Esophagus squamous epithelium (tissue), 5 donors: ENCODE results near the gene RIMBP2. TPM values are rescaled to one million over a fixed set of nuclear protein-coding genes. Genes with fewer than 3 reads are reported as not detected.
"Not testable (repeated sequence)": the region's sequence is repeated elsewhere in the genome, so short reads cannot be mapped to it uniquely, and the experiment has no call there.

ENCODE experiments used
- DNase-seq: peaks from one replicate; lab custom pipeline; 2025; lab: John Stamatoyannopoulos, UW
- H3K27ac ChIP-seq, 4 donors: fragments of 200-600 bp; sonication (generic); one replicate each; pipeline ENCODE4 v1.5.1; 2016 to 2019; ENCODE audit warnings: mild to moderate bottlenecking in 1 of 4
- H3K27me3 ChIP-seq, 4 donors: fragments of 200-600 bp; sonication (generic); 1 replicate in 3 of 4; 2 replicates in 1 of 4; pipeline versions ENCODE4 v1.5.1 to v1.6.0; 2017 to 2021; ENCODE audit warnings: antibody characterized with exemption in 1 of 4
- H3K36me3 ChIP-seq, 3 donors: fragments of 200-600 bp; sonication (generic); one replicate each; pipeline ENCODE4 v1.5.1; 2016 to 2019
- H3K4me1 ChIP-seq, 3 donors: fragments of 200-600 bp; sonication (generic); one replicate each; pipeline ENCODE4 v1.5.1; 2017 to 2019
- H3K4me3 ChIP-seq, 4 donors: fragments of 200-600 bp; sonication (generic); 1 replicate in 3 of 4; 2 replicates in 1 of 4; pipeline ENCODE4 v1.5.1; 2016 to 2019; ENCODE audit warnings: mild to moderate bottlenecking in 2 of 4, moderate library complexity in 1 of 4
- H3K9me3 ChIP-seq, 3 donors: fragments of 200-600 bp; sonication (generic); one replicate each; pipeline ENCODE4 v1.5.1; 2016 to 2019
- POLR2A ChIP-seq, 4 donors: fragments of 450-650 bp; IDR thresholded peaks; one replicate each; pipeline ENCODE4 v1.6.1; 2017; ENCODE audit warnings: antibody characterized with exemption in 4 of 4, mild to moderate bottlenecking in 4 of 4, moderate library complexity in 3 of 4
- WGBS, 2 donors: methylation state at CpG; one replicate each; pipeline ENCODE4 v1.1.5; 2018; 5-methylcytosine and 5-hydroxymethylcytosine counted together
- intact Hi-C: fragments of 100-400 bp; cut with DNase I; formaldehyde crosslinking; loops from one replicate; pipeline ENCODE4 v1.15.0; 2022
- total RNA-seq, 4 donors: library from RNA; depleted of rRNA; stranded (reverse); fragments of >200 nt; gene quantifications; one replicate each; pipeline ENCODE4 v1.1.0, GENCODE V29; 2016
- TF ChIP-seq, protein P1 (sequence below), 6 experiments: fragments of 450-650 bp in 4 of 6; fragments of 200-600 bp in 2 of 6; sonication (generic) in 2 of 6; IDR thresholded peaks; one replicate each; pipeline ENCODE4 v1.5.1; 2016 to 2019; ENCODE audit warnings: antibody characterized with exemption in 6 of 6, mild to moderate bottlenecking in 4 of 6, moderate library complexity in 4 of 6
- donor health status: DM: yes; HTN: yes; CAD: no.

Gene RIMBP2
- total RNA-seq, 4 donors from 2014 or later, result 0.08 to 0.76 (median 0.46) TPM

GRCh38 chr12:130590685-130591084 lies 125.4 kb downstream of the RIMBP2 start:
- Histone ChIP-seq H3K4me1 (no peaks in the 10 kb centered on the region), H3K27ac (no peak overlapping the region), H3K36me3 (no peaks in the 10 kb centered on the region), H3K4me3 (no peak overlapping the region), H3K9me3 (no peaks in the 10 kb centered on the region), H3K27me3 (no peaks in the 10 kb centered on the region)
- 86 to 90% methylated on average over 11 to 12 of the region's 12 CpGs for WGBS, 2 donors
- intact Hi-C loops, result no loop called here
- no peak for DNase-seq
- TF ChIP-seq, protein P1, sequence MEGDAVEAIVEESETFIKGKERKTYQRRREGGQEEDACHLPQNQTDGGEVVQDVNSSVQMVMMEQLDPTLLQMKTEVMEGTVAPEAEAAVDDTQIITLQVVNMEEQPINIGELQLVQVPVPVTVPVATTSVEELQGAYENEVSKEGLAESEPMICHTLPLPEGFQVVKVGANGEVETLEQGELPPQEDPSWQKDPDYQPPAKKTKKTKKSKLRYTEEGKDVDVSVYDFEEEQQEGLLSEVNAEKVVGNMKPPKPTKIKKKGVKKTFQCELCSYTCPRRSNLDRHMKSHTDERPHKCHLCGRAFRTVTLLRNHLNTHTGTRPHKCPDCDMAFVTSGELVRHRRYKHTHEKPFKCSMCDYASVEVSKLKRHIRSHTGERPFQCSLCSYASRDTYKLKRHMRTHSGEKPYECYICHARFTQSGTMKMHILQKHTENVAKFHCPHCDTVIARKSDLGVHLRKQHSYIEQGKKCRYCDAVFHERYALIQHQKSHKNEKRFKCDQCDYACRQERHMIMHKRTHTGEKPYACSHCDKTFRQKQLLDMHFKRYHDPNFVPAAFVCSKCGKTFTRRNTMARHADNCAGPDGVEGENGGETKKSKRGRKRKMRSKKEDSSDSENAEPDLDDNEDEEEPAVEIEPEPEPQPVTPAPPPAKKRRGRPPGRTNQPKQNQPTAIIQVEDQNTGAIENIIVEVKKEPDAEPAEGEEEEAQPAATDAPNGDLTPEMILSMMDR (IDR thresholded peaks at IDR 0.05), result no peak
- no peak for TF ChIP-seq POLR2A (IDR thresholded peaks at IDR 0.05)

GRCh38 chr12:130589540-130590317 lies 126.4 kb downstream of the RIMBP2 start:
- H3K27ac ChIP-seq, result no peak overlapping the region

GRCh38 chr12:130588696-130589539 lies 127.2 kb downstream of the RIMBP2 start:
- Histone ChIP-seq H3K36me3 (no peaks in the 10 kb centered on the region), H3K27ac (no peak overlapping the region), H3K9me3 (no peaks in the 10 kb centered on the region), H3K4me3 (no peak overlapping the region), H3K27me3 (no peaks in the 10 kb centered on the region), H3K4me1 (no peaks in the 10 kb centered on the region)
- WGBS, 2 donors, result 56 to 58% methylated on average over 11 of the region's 11 CpGs
- intact Hi-C loops, result no loop called here
- no peak for TF ChIP-seq POLR2A (IDR thresholded peaks at IDR 0.05)
- TF ChIP-seq, protein P1 (IDR thresholded peaks at IDR 0.05), result no peak
- DNase-seq, result no peak

More at GRCh38 chr12:130589540-130590317, 126.4 kb downstream of the RIMBP2 start:
- intact Hi-C loops, result no loop called here
- H3K4me1 ChIP-seq, result no peaks in the 10 kb centered on the region
- H3K36me3 ChIP-seq, result no peaks in the 10 kb centered on the region
- TF ChIP-seq POLR2A (IDR thresholded peaks at IDR 0.05), result no peak
- TF ChIP-seq, protein P1 (IDR thresholded peaks at IDR 0.05), result no peak
- 48 to 64% methylated on average over 9 to 10 of the region's 11 CpGs for WGBS, 2 donors
- DNase-seq, result no peak
- no peaks in the 10 kb centered on the region for H3K9me3 ChIP-seq
- H3K27me3 ChIP-seq, result no peaks in the 10 kb centered on the region
- H3K4me3 ChIP-seq, result no peak overlapping the region

DNA sequence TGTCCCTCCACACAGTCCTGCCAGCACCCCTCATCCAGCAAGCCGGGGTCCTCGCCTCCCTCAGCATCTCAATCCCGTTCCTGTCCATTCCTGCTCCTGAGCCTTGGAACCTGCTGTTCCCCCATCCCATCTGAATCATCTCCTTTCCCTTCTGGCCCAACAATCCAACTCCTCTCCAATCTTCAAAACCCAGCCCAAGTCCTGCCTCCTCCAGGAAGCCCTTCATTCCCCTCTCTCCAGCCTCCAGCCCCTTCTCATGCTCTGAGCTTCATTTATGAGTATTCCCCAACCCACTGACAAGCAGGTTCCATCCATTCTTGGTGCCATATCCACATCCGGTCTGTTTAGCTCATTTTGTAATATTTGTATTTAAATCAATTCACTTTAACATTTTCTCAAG lies 128.1 kb downstream of the RIMBP2 start:
- Histone ChIP-seq H3K4me3 (no peak overlapping the region), H3K4me1 (no peaks in the 10 kb centered on the region), H3K36me3 (no peaks in the 10 kb centered on the region), H3K9me3 (no peaks in the 10 kb centered on the region), H3K27me3 (no peaks in the 10 kb centered on the region), H3K27ac (no peak overlapping the region)
- TF ChIP-seq, protein P1 (IDR thresholded peaks at IDR 0.05), result no peak
- TF ChIP-seq POLR2A (IDR thresholded peaks at IDR 0.05), result no peak
- whole genome bisulfite sequencing, 2 donors, result 76 to 90% methylated on average over 4 of the region's 4 CpGs
- no peak for DNase-seq
- intact Hi-C loops, result no loop called here

DNA sequence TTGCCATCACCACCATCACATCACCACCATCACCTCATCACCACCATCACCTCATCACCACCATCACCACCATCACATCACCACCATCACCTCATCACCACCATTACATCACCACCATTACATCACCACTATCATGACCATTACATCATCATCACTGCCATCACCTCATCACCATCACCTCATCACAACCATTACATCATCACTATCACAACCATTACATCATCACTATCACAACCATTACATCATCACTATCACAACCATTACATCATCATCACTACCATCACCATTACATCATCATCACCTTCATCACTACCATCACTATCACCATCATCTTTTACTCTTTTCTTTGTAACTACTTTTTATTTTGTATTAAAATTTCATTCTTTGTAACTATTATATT lies 131.6 kb downstream of the RIMBP2 start:
- H3K27me3 ChIP-seq, H3K4me1 ChIP-seq, DNase-seq, H3K9me3 ChIP-seq, H3K4me3 ChIP-seq, H3K27ac ChIP-seq, intact Hi-C loops, H3K36me3 ChIP-seq: not testable (repeated sequence)
